ENCODE measurements around the gene PGS1.

Gene PGS1

DNA sequence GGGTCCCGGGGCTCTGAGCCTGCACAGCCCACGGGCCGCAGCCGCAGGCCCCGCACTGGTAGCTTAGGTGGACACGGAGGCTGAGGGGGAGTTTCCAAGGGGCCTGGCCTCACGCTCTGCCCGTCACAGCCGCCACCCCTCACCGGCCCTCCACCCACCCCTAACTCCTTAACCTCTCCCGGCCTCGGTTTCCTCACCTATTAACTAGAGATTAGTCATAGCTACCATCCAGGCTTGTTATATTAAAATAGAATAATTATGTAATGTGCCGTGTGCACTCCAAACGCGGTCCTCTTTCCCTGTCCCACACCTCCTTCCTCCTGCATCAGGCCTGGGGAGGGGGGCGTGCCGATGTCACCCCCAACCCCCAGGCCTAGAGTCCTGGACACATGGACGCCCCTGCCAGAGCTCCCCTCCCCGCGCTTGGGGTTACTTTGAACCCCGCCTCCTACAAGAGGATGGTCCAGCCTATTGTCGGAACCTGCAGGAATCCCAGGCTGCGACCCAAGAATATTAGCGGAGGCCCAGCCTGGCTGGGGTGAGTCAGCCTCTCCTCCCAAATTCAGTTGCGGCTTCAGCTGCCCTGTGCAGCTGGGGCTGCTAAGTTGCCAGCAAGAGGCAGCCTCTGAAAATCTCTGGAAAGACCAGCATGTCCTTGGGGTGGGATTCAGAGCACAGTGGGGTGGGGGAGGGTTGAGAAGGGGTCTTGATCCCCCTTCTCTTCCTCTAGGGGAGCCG lies 35.8 kb upstream of the PGS1 start:
- Mint-ChIP-seq H3K36me3 (ENCODE audit: insufficient read depth) (peaks cover 18% of the 10 kb centered on the region), H3K27me3 (no peaks in the 10 kb centered on the region), H3K9me3 (no peaks in the 10 kb centered on the region), H3K27ac (peak overlapping the region; percentile 92), H3K4me3 (peak overlapping the region; percentile 75 to 83), H3K4me1 (ENCODE audit: low read depth in 2 of 2) (peaks cover 52 to 53% of the 10 kb centered on the region in 2 donors)
- DNase-seq = no peak
- ATAC-seq (replicated peaks) = no peak

DNA sequence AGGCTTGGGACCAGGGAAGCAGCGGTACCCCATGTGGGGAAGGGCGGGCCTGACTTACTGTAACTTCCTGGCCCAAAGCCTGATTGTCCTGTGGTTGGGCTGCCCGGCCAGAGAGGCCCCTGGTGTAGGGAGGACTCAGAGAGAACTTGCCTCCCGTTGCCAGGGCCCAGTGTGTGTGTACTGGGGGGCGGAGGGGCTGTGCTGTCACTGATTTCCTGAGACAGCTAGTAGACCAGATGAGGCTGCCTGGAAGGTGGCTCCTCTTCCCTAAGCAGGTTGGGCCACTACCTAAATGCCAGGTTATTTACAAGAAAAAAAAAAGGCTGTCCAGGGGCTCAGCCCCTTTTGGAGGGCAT lies 35.3 kb upstream of the PGS1 start:
- Mint-ChIP-seq H3K27me3 (no peaks in the 10 kb centered on the region), H3K9me3 (no peaks in the 10 kb centered on the region), H3K27ac (peak overlapping the region; percentile 92), H3K4me1 (ENCODE audit: low read depth in 2 of 2) (peaks cover 55 to 57% of the 10 kb centered on the region in 2 donors), H3K4me3 (peak overlapping the region; percentile 75 to 83), H3K36me3 (ENCODE audit: insufficient read depth) (peaks cover 18% of the 10 kb centered on the region)
- DNase-seq (no peak), ATAC-seq (replicated peaks) (peak; percentile 15)

DNA sequence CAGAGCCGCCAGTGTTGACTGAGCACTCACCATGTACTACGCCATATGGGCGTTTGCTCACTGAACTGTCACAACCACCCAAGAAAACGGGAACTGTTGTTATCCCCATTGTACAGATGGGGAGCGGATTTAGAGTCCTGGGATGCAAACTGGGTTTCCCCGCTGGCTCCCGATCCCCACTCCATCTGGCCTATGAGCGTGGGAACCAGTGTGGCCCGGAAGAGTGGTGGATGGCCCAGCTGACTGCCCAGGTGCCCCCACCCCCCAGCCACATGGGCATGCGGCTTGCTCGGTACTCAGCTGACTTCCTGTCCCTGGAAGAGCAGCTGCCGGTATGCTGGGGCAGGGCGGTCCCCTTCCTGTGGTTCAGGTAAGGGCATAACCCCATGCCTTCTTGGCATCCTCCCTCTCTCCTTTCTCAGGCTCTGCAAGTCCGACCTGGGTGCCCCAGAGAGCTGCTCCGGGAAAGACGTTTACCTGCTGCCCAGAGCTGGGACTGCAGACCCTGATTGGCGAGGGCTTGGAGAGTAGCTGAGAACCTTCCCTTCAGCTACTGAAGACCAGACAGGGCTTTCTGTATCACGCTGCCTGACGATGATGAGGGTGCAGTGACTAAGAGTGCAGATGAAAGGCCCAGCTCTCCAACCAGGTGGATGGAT lies 34.8 kb upstream of the PGS1 start:
- DNase-seq (peak; percentile 66 to 71 (median 70)), ATAC-seq (replicated peaks) (peak; percentile 95)
- Mint-ChIP-seq H3K9me3 (no peaks in the 10 kb centered on the region), H3K4me1 (ENCODE audit: low read depth in 2 of 2) (peaks cover 58 to 60% of the 10 kb centered on the region in 2 donors), H3K27me3 (no peaks in the 10 kb centered on the region), H3K4me3 (peak overlapping the region; percentile 75 to 83), H3K27ac (peak overlapping the region; percentile 92), H3K36me3 (ENCODE audit: insufficient read depth) (peaks cover 18% of the 10 kb centered on the region)

DNA sequence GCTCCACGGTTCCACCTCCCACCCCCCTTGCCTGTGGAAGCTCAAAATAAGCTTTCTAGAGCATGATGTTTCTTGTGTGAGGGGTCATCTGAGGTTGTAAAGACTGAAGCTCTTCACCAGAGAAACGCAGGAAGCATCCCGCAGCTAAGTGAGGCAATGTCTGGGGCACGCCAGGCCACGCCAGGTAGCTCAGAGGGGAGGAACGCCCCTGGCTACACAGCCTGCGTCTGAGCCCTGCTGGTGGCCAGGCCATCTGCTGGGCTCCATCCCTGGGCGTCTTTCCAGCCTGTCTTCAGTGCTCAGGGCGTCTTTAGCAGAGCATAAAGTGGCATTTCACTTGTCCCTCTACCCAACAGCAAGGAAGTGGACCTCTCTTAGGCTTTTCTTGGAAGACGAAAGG lies 33.8 kb upstream of the PGS1 start:
- H3K27me3 Mint-ChIP-seq = no peaks in the 10 kb centered on the region
- peak overlapping the region in 1 of 2 donors; percentile 44 for H3K27ac Mint-ChIP-seq
- H3K36me3 Mint-ChIP-seq (ENCODE audit: insufficient read depth) = peaks cover 18% of the 10 kb centered on the region
- H3K9me3 Mint-ChIP-seq = no peaks in the 10 kb centered on the region
- H3K4me3 Mint-ChIP-seq = peak overlapping the region; percentile 75 to 83
- ATAC-seq (replicated peaks) = no peak
- peaks cover 57 to 59% of the 10 kb centered on the region in 2 donors for H3K4me1 Mint-ChIP-seq (ENCODE audit: low read depth in 2 of 2)
- DNase-seq = no peak

DNA sequence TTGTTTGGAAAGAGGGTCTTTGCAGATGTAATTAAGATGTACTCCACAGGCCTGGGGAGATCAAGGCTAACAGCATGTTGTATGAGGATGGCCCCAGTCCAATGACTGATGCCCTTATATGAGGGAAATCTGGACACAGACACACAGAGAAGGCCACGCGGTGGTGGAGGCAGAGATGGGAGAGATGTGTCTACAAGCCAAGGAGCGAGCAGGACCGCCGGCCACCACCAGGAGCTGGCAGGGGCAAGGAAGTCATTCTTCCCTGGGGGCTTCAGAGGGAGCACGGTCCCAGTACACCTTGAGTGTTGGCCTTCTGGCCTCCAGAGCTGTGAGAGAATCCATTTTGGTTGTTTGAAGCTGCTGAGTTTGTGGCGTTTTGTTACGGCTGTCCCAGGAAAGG lies 33.3 kb upstream of the PGS1 start:
- Mint-ChIP-seq H3K27ac (peak overlapping the region in 1 of 2 donors; percentile 44), H3K4me1 (ENCODE audit: low read depth in 2 of 2) (peaks cover 58% of the 10 kb centered on the region in 2 donors), H3K4me3 (peak overlapping the region; percentile 13 to 83), H3K27me3 (no peaks in the 10 kb centered on the region), H3K36me3 (ENCODE audit: insufficient read depth) (peaks cover 18% of the 10 kb centered on the region), H3K9me3 (no peaks in the 10 kb centered on the region)
- DNase-seq = no peak
- no peak for ATAC-seq (replicated peaks)

DNA sequence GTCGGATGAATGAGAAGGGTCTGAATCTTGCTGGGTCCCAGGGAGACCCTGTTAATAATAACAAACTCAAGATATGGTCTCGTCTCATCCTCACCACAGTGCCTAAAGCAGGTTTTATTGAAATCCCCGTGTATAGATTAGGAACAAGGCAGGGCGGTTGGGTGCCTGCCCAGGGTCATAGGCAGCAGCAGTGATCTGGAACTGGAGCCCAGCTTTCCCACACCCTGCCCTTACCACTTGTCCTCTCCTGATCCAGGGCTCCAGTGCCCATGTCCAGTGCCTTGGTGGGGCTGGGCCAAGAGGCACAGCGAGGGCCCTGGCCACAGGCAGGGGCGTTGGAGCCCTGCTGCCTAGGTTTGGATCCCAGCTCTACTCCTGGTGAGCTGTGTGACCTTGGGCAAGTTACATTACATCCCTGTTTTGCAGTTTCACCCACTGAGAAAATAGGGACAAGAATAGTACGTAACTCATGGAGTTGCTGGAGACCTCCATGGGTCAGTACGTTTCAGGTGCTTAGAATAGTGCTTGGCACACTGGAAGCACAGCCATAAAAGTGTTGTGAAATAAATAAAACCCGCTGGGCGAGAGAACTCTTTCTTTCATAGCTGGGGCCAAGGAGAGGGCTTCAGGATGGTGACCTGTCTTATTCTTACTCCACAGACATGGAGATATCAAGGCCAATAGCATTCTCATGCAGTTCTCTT lies 32.5 kb upstream of the PGS1 start:
- H3K4me1 Mint-ChIP-seq (ENCODE audit: low read depth in 2 of 2) = peaks cover 54 to 56% of the 10 kb centered on the region in 2 donors
- no peaks in the 10 kb centered on the region for H3K9me3 Mint-ChIP-seq
- H3K36me3 Mint-ChIP-seq (ENCODE audit: insufficient read depth) = peaks cover 18% of the 10 kb centered on the region
- no peak overlapping the region for H3K4me3 Mint-ChIP-seq
- H3K27me3 Mint-ChIP-seq = no peaks in the 10 kb centered on the region
- no peak for DNase-seq
- H3K27ac Mint-ChIP-seq = no peak overlapping the region
- ATAC-seq (replicated peaks) = no peak

DNA sequence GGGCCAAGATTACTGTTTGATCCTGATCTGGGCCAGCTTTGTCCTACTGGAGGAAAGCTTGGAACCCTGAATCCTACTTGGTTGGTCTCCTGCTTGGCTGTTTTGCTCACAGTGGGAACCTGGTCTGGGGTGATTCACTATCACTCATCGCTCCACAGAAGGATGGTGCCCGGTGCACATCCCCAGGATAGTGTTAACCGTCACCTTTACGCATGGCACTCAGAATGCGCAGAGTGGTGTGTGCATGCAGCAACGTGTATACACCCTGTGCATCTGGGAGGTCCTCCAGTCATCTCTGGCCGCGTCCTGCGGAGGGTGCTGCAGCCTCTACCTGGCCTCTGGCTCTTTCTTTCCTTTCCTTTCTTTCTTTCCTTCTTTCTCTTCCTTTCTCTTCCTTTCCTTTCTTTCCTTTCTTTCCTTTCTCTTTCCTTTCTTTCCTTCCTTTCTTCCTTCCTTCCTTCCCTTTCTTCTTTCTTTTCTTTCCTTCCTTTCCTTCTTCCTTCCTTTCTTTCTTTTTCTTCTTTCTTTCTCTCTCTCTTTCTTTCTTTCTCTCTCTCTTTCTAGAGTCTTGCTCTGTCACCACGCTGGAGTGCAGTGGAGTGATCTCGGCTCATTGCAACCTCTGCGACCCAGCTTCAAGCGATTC lies 31.7 kb upstream of the PGS1 start:
- Mint-ChIP-seq H3K36me3 (ENCODE audit: insufficient read depth) (peaks cover 18% of the 10 kb centered on the region), H3K27me3 (no peaks in the 10 kb centered on the region), H3K9me3 (no peaks in the 10 kb centered on the region), H3K4me1 (ENCODE audit: low read depth in 2 of 2) (peaks cover 54 to 57% of the 10 kb centered on the region in 2 donors), H3K27ac (no peak overlapping the region), H3K4me3 (no peak overlapping the region)
- DNase-seq (no peak), ATAC-seq (replicated peaks) (no peak)

DNA sequence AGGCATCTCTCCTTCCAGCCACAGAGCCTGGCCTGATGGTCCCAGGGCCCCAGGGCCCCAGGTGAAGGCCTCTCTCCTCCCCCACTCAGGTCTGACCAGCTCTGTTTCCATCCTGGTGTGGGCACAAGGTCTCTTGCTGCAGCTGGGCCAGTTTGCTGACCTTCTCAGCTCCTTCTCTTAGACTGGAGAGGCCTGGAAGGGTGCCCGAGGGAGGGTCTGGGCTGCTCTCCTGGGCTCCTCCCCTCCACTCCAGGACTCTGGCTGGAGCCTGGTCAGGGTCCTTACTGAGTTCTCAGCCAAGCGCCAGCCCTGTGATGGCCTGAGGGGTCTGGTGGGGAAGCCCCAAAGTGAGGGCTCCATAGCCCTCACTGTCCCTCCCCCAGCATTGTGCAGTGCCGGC lies 31.0 kb upstream of the PGS1 start:
- Mint-ChIP-seq H3K36me3 (ENCODE audit: insufficient read depth) (peaks cover 16% of the 10 kb centered on the region), H3K9me3 (no peaks in the 10 kb centered on the region), H3K4me3 (peak overlapping the region in 1 of 2 donors; percentile 23), H3K4me1 (ENCODE audit: low read depth in 2 of 2) (peaks cover 57% of the 10 kb centered on the region in 2 donors), H3K27me3 (no peaks in the 10 kb centered on the region), H3K27ac (peak overlapping the region in 1 of 2 donors; percentile 69)
- DNase-seq (no peak), ATAC-seq (replicated peaks) (no peak)

DNA sequence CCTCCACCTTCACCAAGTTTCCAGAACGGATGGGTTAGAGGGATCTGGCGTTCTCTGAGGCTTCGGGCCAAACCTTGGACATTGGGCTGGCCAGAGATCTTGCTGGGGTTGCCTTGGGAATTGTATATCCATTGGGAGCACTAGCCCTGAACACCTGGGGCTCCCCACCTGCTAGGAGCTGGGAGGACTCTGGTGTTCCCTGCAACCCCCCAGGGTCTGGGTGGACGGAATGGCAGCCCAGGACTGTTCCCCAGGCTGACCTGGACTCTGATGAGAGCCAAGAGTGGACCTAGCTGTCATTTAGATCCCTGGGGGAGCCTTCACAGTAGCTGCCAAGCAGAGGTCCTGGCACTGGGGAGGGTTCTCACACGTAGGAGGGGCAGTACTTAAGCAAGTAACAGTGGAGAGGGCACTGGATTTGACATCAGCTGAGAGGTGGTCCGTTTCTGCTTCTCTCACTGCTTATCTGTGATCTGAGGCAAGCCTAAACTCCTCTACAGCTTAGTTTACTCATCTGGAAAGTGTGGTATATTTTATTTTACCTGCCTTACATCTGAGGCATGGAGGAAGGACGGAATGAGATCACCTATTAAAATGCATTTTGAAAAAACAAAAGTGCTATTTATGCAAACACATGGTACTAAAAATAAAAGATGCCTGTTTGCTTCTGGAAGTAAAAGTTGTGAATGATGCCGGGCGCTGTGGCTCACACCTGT lies 30.2 kb upstream of the PGS1 start:
- no peaks in the 10 kb centered on the region for H3K9me3 Mint-ChIP-seq
- peak overlapping the region in 1 of 2 donors; percentile 69 for H3K27ac Mint-ChIP-seq
- no peak overlapping the region for H3K4me3 Mint-ChIP-seq
- no peaks in the 10 kb centered on the region for H3K27me3 Mint-ChIP-seq
- ATAC-seq (replicated peaks) = no peak
- DNase-seq = no peak
- peaks cover 50 to 51% of the 10 kb centered on the region in 2 donors for H3K4me1 Mint-ChIP-seq (ENCODE audit: low read depth in 2 of 2)
- peaks cover 9% of the 10 kb centered on the region for H3K36me3 Mint-ChIP-seq (ENCODE audit: insufficient read depth)

DNA sequence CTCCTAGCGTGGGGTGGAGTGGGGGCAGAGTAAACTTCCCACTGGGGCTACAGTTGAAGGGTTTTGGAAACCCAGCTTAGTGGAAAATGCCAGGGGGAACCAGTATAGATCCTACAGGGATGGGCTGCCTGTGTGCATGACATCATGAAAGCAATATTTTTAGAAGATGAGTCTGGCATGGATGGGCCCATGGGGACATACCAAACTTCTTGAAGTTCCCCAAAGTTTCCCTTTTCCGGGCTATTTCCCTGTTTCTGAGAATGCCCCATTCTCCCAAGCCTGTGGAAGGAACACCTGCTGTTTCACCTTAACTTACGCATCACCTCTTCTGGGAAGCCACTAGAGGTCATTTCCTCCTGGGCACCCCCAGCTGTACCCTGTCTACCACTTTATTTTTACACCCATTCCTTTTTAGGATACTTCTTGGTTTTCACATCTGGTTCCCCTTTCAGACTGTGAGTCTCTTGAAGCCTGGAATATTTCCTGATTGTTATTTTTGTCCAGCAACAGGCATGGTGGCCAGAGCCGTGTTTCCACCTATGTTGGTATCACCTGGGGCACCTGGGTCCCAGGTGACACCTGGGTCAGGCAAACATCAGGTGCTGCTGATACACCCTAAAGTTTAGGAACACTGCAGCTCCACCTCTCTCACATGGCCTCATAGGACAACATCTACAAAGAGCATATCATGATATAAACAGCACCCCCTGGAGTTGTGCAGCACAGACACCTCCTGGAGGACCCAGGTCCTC lies 28.4 kb upstream of the PGS1 start:
- H3K36me3 Mint-ChIP-seq (ENCODE audit: insufficient read depth) = peaks cover 11% of the 10 kb centered on the region
- no peaks in the 10 kb centered on the region for H3K9me3 Mint-ChIP-seq
- H3K27ac Mint-ChIP-seq = peak overlapping the region; percentile 78 to 81
- DNase-seq = no peak
- H3K4me1 Mint-ChIP-seq (ENCODE audit: low read depth in 2 of 2) = peaks cover 45 to 48% of the 10 kb centered on the region in 2 donors
- H3K27me3 Mint-ChIP-seq = no peaks in the 10 kb centered on the region
- ATAC-seq (replicated peaks) = no peak
- H3K4me3 Mint-ChIP-seq = peak overlapping the region in 1 of 2 donors; percentile 45

DNA sequence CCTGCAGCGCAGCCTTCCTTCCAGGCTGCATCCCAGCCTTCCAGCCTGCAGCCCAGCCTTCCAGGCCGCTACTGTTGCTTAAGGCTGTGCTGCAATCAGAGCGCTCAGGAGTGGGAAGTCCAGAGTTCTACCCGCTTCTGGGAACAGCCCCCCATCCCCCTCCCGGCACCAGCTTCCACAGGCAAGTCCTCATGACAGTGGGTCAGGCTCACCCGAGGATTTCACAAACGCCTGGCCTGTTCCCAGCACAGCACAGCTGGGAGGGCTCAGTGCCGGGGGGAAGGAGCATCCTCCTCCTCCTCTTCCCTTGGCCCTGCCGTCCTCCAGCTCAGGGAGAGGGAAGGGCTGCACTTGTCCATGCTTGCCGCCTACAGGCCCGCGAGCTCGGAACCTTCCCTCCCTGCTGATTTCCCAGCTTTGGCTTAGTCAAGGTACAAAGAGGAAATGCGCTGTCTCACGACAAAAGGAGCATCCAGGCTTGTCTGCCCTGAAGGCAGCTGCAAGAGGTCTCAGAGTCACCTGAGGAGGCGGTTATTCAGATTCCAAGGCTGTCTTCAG lies 26.9 kb upstream of the PGS1 start:
- peaks cover 17% of the 10 kb centered on the region for H3K36me3 Mint-ChIP-seq (ENCODE audit: insufficient read depth)
- peak overlapping the region in 1 of 2 donors; percentile 10 for H3K27ac Mint-ChIP-seq
- H3K9me3 Mint-ChIP-seq = no peaks in the 10 kb centered on the region
- ATAC-seq (replicated peaks) = no peak
- H3K4me1 Mint-ChIP-seq (ENCODE audit: low read depth in 2 of 2) = peaks cover 53 to 58% of the 10 kb centered on the region in 2 donors
- H3K4me3 Mint-ChIP-seq = peak overlapping the region; percentile 59 to 63
- H3K27me3 Mint-ChIP-seq = no peaks in the 10 kb centered on the region
- no peak for DNase-seq

DNA sequence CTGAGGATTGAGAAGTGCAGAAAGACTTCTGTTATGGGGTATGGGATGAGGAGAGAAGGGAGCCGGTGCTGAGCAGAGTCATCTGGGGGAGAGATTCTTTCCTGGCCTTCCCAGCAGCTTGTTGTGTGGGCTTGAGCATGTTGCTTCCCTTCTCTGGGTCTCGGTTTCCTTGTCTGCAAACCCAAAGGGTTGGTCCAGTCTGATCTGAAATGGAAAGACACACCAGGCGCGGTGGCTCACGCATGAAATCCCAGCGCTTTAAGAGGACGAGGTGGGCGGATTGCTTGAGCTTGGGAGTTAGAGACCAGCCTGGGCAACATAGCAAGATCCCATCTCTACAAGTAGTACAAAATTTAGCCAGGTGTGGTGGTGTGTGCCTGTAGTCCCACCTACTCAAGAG lies 24.6 kb upstream of the PGS1 start:
- Mint-ChIP-seq H3K27me3 (no peaks in the 10 kb centered on the region), H3K4me3 (peak overlapping the region; percentile 74 to 78)
- ATAC-seq (replicated peaks) = no peak

More for the DNA sequence above, 24.6 kb upstream of the PGS1 start:
- DNase-seq = no peak
- H3K9me3 Mint-ChIP-seq = no peaks in the 10 kb centered on the region
- peaks cover 37% of the 10 kb centered on the region for H3K36me3 Mint-ChIP-seq (ENCODE audit: insufficient read depth)
- peak overlapping the region; percentile 86 to 100 for H3K27ac Mint-ChIP-seq
- peaks cover 54 to 55% of the 10 kb centered on the region in 2 donors for H3K4me1 Mint-ChIP-seq (ENCODE audit: low read depth in 2 of 2)

Measured in effector memory CD8-positive, alpha-beta T cell (primary cell).